NOMO-1 treated with dmso at 0.1 percent for 144 hours (cell line): ENCODE results near the gene FZD10.

Experiments used
- DNase-seq: peaks from one replicate; lab custom pipeline; 2025; ENCODE audit not compliant: unreplicated experiment; lab: John Stamatoyannopoulos, UW

Gene FZD10, protein sequence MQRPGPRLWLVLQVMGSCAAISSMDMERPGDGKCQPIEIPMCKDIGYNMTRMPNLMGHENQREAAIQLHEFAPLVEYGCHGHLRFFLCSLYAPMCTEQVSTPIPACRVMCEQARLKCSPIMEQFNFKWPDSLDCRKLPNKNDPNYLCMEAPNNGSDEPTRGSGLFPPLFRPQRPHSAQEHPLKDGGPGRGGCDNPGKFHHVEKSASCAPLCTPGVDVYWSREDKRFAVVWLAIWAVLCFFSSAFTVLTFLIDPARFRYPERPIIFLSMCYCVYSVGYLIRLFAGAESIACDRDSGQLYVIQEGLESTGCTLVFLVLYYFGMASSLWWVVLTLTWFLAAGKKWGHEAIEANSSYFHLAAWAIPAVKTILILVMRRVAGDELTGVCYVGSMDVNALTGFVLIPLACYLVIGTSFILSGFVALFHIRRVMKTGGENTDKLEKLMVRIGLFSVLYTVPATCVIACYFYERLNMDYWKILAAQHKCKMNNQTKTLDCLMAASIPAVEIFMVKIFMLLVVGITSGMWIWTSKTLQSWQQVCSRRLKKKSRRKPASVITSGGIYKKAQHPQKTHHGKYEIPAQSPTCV

DNA sequence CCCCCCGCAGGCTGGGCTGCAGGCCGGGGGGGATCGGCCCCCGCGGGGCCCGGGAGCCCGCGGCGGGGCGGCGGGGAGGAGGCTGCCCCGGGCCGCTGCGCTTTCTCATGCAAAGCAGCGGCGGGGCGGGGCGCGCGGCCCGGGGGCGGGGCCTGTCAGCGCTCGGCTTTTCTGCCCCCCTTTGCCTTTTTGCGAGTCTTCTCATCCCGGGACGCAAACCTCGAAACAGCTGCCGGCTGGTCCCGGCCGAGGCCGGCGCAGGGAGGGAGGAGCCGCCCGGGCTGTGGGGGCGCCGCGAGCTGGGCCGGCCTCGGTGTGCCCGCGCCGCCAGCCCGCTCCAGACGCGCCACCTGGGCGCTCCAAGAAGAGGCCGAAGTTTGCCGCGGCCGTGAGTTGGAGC lies at the start of gene FZD10:
Gene FZD10 (plus strand): TSS at position 198 of the 400 bp plus-strand sequence. CDS start 479 bp downstream, outside the sequence.
- DNase-seq, result no peak

- no peak for DNase-seq
Observed at GRCh38 chr12:130114952-130115351, 47.3 kb upstream of the FZD10 start.

GRCh38 chr12:130115646-130116045 lies 46.6 kb upstream of the FZD10 start:
- no peak for DNase-seq

- no peak for DNase-seq
Observed at GRCh38 chr12:130116791-130117190, 45.5 kb upstream of the FZD10 start.

DNA sequence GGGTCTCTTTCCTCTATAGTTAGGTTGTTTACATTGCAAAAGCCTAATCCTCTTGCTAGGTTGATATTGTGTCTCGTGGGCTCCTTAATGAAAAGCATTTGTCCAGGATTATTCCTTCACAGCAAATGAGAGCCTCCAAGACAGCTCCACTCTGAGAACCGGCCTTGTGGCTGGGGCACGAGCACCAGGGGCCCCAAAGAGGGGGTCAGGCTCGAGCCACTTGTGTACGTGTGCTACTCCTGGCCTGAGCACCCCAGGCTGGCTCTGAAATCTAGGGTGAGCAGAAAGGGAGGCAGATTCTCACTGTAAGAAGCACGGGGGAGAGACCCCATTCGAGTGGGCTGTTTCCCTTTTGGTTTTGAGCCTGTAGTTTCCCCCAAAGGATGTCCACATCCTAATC lies 45.0 kb upstream of the FZD10 start:
- DNase-seq, result no peak

GRCh38 chr12:130117701-130118100 lies 44.6 kb upstream of the FZD10 start:
- DNase-seq, result no peak

DNA sequence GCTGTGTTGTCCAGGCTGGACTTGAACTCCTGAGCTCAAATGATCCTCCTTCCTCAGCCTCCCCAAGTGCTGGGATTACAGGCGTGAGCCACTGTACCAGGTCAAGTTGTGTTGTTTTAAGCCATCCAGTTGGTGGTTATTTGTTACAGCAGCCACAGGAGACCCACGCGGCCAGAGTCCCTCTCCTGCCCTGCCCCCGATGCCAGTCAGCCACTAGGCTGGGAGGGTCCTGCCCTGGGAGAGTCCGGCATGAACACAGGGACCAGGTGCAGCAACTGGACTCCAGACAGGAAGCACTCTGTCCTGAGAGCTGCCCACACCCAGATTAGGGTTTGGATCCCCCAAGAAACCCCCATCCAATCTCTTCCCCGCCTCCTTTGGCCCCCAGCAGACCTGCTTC lies 44.1 kb upstream of the FZD10 start:
- DNase-seq, result no peak

DNA sequence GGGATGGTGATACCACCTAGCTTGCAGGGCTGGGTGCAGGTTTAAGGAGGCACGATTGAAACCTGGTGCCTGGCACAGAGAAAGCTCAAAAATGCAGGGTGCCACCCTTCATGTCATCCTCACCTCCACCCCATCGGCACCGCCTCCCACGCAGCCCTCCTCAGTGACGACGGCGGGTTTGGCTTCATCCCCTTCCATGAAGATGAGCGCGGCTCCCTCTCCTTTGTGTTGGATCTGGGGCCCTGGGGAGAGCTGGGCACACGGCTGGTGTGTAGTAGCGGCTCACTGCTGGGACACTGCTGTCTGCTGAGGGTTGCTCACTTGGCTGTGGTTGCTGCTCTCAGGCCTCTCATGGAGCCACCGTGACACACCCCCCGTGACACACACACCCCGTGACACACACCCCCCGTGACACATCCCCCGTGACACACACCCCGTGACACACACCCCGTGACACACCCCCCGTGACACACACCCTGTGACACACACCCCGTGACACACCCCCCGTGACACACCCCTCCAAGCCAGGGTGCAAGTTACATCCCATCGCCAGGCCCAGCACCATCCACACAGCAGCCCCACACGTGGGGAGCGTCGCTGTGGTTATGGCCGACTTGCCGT lies 42.9 kb upstream of the FZD10 start:
- DNase-seq, result no peak

- DNase-seq, result no peak
Observed at GRCh38 chr12:130120012-130120805, 42.1 kb upstream of the FZD10 start.

DNA sequence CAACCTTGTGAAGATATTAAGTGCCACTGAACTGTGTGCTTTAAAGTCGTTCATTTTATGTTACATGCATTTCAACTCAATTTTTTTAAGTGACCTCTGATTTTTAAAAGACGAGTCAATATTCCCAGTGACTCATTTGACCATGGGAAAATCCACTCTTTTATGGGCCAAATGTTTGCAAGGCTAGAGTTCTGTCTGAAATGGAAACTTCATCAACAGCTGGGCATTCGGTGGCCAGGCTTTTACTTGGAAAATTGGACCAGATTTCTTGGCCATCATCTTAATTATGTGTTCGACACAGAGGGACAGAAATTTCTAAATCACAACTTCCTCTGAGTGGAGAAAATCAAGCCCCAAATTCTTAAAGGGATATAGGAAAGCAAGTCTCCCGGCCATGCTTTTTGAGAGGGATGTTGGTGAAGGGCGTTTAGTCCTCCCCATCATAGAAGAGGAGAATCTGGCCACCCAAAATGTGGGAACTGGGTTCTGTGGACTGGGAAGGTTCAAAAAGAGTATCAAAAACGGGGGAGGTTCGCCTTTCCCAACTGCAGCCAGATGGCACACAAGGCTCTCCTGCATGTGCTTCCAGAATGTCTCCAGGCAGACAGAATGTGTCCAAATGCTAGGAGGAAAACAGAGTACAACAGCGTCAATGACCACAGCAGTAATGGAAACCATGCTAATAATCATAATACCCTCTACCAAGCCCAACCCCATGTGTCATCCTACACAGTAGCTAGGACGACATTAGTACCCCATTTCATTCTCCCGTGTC lies 40.9 kb upstream of the FZD10 start:
- no peak for DNase-seq

- no peak for DNase-seq
Observed at GRCh38 chr12:130122356-130122755, 39.9 kb upstream of the FZD10 start.

DNA sequence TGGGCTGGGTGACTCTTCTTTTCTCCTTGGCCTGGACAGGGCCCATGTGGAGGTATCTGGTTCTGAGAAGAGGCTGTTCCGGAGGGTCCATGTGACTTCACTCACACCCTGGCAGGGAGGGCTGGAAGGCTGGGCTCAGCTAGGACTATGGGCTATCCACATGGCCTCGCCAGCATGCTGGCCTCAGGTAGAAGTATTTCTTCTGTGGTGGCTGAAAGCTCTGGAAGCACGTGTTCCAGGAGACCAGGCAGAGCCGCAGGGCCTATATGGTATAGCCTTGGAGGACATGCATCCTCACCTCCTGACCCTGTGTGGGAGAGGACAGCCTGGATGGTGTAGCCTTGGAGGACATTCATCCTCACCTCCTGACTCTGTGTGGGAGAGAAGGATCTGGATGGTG lies 38.2 kb upstream of the FZD10 start:
- no peak for DNase-seq

GRCh38 chr12:130124605-130125244 lies 37.5 kb upstream of the FZD10 start:
- DNase-seq, result no peak

- no peak for DNase-seq
Observed at GRCh38 chr12:130126023-130126432, 36.2 kb upstream of the FZD10 start.

DNA sequence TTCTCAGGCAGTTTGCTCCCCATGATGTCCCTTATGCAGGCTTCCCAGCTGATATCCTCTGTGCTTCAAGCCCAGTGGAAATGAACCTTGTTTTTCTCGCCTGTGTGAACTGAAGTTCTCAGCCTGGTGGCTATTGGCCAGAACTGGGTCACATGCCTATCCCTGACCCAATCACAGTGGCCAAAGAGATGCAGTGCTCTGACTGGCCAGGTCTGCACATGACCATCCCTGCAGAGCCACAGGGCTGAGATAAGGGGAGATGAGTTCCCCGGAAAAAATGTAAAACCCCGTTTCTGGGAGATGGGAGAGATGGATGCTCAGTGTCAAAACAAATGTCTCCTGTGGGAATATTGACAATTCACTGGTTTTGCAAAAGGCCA lies 34.7 kb upstream of the FZD10 start:
- no peak for DNase-seq

GRCh38 chr12:130127912-130128789 lies 34.1 kb upstream of the FZD10 start:
- no peak for DNase-seq

DNA sequence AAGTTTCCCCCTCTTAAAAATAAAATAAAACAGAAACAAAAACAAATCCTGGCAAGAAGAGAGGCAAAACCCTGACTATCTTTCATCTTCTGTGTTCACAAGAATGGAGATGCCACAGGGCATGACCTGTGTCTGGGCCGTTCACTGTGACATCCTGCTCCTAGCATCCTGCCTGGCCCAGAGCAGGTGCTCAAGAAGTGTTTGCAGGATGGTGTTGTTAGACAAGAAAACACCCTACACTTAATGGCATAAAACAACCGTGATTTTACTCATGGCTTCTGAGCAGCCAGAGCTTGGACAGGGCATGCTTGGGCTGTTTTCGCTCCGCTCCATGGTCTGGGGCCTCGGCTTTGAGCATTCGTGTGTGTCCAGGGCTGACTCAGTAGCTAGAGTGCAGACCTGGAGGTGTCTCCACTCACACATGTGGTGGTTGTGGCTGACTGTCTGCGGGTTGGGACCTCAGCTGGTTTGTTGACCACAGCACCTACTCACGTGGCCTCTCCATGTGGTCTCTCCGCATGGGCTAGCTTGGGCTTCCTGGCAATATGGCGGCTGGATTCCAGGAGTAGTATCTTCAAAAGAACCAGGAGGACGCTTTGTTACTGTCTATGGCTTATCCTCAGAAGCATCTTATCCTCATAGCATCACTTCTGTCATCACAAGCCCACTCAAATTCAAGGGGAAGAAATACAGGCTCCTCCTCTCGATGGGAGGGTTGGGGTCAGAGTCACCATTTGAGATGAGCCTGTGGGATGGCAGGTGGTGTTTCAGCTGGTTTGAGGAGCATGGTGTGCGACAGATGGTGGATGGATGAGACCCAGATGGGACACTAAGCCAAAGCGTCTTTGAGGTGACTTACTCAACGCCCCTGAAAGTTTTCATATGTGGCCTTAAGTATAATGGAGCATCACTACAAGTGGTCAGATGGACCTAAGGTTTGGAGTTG lies 33.2 kb upstream of the FZD10 start:
- no peak for DNase-seq

GRCh38 chr12:130130346-130130745 lies 31.9 kb upstream of the FZD10 start:
- DNase-seq, result no peak
